ENCODE results near the gene GXYLT1.

GRCh38 chr12:42190376-42190775 lies 45.7 kb upstream of the GXYLT1 start:
- TF ChIP-seq POLR2A (IDR thresholded peaks at IDR 0.05) (no peak), CTCF (IDR thresholded peaks at IDR 0.05) (no peak)
